ENCODE measurements around the gene ACVRL1. TPM values are rescaled to one million over a fixed set of nuclear protein-coding genes. Genes with fewer than 3 reads are reported as not detected.

The ACVRL1 gene
- total and polyA plus RNA-seq, 2 donors = 8.9 to 14.9 TPM

- 34% methylated on average over 5 of the region's 5 CpGs for WGBS
- Histone ChIP-seq H3K27me3 (ENCODE audit: control insufficient read depth in 2 of 2, insufficient read depth in 1 of 2, low read length in 1 of 2) (no peaks in the 10 kb centered on the region), H3K4me1 (ENCODE audit: control insufficient read depth in 2 of 2, insufficient read depth in 2 of 2, low read length in 2 of 2) (peaks cover 25 to 62% of the 10 kb centered on the region in 2 donors), H3K4me3 (ENCODE audit: low read length in 2 of 2) (no peak overlapping the region), H3K36me3 (ENCODE audit: control insufficient read depth in 2 of 2, insufficient read depth in 2 of 2, low read length in 1 of 2) (peaks cover 10 to 18% of the 10 kb centered on the region in 2 donors), H3K27ac (ENCODE audit: low read depth in 1 of 2, low read length in 1 of 2) (peak overlapping the region; percentile 47 to 59), H3K9me3 (ENCODE audit: control insufficient read depth in 2 of 2, insufficient read depth in 1 of 2, low read length in 1 of 2) (no peaks in the 10 kb centered on the region)
- no peak for DNase-seq (ENCODE audit: low read depth in 6 of 9, low spot score in 9 of 9)
Measured at GRCh38 chr12:51972422-51972812, 65.1 kb downstream of the ACVRL1 start.

GRCh38 chr12:51972849-51973273, 65.6 kb downstream of the ACVRL1 start:
- peaks cover 10 to 20% of the 10 kb centered on the region in 2 donors for H3K36me3 ChIP-seq (ENCODE audit: control insufficient read depth in 2 of 2, insufficient read depth in 2 of 2, low read length in 1 of 2)
- H3K9me3 ChIP-seq (ENCODE audit: control insufficient read depth in 2 of 2, insufficient read depth in 1 of 2, low read length in 1 of 2) = no peaks in the 10 kb centered on the region
- peak overlapping the region; percentile 9 to 59 for H3K27ac ChIP-seq (ENCODE audit: low read depth in 1 of 2, low read length in 1 of 2)
- H3K27me3 ChIP-seq (ENCODE audit: control insufficient read depth in 2 of 2, insufficient read depth in 1 of 2, low read length in 1 of 2) = no peaks in the 10 kb centered on the region
- peaks cover 25 to 62% of the 10 kb centered on the region in 2 donors for H3K4me1 ChIP-seq (ENCODE audit: control insufficient read depth in 2 of 2, insufficient read depth in 2 of 2, low read length in 2 of 2)
- peak in 3 of 9 donors; percentile 28 to 70 (median 58) for DNase-seq (ENCODE audit: low read depth in 6 of 9, low spot score in 9 of 9)
- H3K4me3 ChIP-seq (ENCODE audit: low read length in 2 of 2) = no peak overlapping the region
- WGBS = 11% methylated on average over 9 of the region's 9 CpGs

Other genes with a start within 250 kb of the ACVRL1 start
- 0.38 TPM for gene FIGNL2, start 58.8 kb upstream of the ACVRL1 start, total RNA-seq
- 0.52 TPM for gene FIGNL2, start 58.8 kb upstream of the ACVRL1 start, polyA plus RNA-seq
- not detected for gene ANKRD33, start 19.4 kb upstream of the ACVRL1 start, total RNA-seq
- gene ANKRD33, start 19.4 kb upstream of the ACVRL1 start, polyA plus RNA-seq = 0.02 TPM
- gene ACVR1B, start 44.2 kb downstream of the ACVRL1 start, total RNA-seq = 7.2 TPM
- 9.9 TPM for gene ACVR1B, start 44.2 kb downstream of the ACVRL1 start, polyA plus RNA-seq
- gene TAMALIN, start 99.4 kb downstream of the ACVRL1 start, total RNA-seq = 9.2 TPM
- 47.4 TPM for gene TAMALIN, start 99.4 kb downstream of the ACVRL1 start, polyA plus RNA-seq
- gene NR4A1, start 143.9 kb downstream of the ACVRL1 start, total RNA-seq = 10.4 TPM
- 106 TPM for gene NR4A1, start 143.9 kb downstream of the ACVRL1 start, polyA plus RNA-seq
- 43.3 TPM for gene ATG101, start 162.5 kb downstream of the ACVRL1 start, total RNA-seq
- 36.7 TPM for gene ATG101, start 162.5 kb downstream of the ACVRL1 start, polyA plus RNA-seq
- 0.42 TPM for gene SMIM41, start 172.2 kb downstream of the ACVRL1 start, total RNA-seq
- 0.14 TPM for gene SMIM41, start 172.2 kb downstream of the ACVRL1 start, polyA plus RNA-seq

Data from thymus (tissue), 11 donors.